Epidermal melanocyte (primary cell): ENCODE results near the gene FHL3.
A peak's percentile ranks its signal among the peaks of the same experiment; 100 is the strongest.
"Not testable (repeated sequence)": the region's sequence is repeated elsewhere in the genome, so short reads cannot be mapped to it uniquely, and the experiment has no call there.

Source experiments
- DNase-seq: peaks from one replicate; pipeline ENCODE4 v3.0.0; 2011; ENCODE audit warnings: low spot score; ENCODE audit not compliant: insufficient read length

Gene FHL3

GRCh38 chr1:38034871-38035270 lies 29.6 kb upstream of the FHL3 start:
- peak; percentile 3 for DNase-seq

GRCh38 chr1:38032992-38033391 lies 27.7 kb upstream of the FHL3 start:
- not testable (repeated sequence) for DNase-seq

DNA sequence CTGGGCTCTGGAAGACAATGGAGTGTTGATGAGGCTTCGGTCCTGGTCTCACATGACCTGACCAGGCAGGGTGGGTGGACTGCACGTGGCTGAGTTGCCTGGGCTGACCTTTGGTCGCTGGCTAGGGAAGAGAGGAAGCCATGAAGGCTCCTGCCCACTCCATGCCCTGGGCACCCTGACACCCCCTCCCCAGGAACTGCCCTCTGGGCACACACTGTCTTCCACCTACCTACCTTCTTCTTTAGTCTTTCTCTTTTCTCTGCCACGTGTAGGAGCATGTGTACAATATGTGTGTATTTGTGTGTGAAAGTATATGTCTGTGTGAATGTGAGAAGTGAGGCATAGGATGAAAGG lies 26.2 kb upstream of the FHL3 start:
- DNase-seq = peak; percentile 4

GRCh38 chr1:38030596-38031512 lies 25.5 kb upstream of the FHL3 start:
- DNase-seq = no peak

- DNase-seq = no peak
Measured at GRCh38 chr1:38029685-38030511, 24.6 kb upstream of the FHL3 start.

DNA sequence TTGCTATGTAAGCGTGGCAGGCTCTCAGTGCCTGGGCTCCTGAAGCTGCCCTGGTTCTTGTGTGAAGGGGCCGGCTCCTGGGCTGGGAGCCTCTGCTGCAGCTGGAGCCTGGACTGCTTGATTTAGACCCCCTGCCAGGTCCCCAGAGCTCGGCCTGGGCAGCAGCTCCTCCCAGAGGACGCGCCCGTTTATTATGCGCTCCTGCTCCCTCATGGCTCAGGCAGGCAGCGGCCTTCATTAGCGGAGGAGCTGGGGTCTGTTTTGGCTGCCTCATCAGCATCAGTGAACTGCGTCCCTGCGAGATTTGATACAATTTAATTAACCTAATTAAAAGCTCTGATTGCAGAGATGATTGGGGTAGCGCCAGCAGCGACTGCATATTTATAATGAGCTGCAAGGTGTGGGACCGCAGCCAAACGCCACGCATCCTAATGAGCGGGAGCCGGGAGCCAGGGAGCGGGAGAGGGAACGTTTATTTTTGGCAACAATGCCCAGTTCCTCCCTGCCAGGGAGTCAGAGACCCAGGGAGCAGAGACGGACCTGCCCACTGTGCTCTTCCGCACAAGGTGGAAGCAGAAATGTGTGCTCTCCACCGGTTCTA lies 23.9 kb upstream of the FHL3 start:
- no peak for DNase-seq

DNA sequence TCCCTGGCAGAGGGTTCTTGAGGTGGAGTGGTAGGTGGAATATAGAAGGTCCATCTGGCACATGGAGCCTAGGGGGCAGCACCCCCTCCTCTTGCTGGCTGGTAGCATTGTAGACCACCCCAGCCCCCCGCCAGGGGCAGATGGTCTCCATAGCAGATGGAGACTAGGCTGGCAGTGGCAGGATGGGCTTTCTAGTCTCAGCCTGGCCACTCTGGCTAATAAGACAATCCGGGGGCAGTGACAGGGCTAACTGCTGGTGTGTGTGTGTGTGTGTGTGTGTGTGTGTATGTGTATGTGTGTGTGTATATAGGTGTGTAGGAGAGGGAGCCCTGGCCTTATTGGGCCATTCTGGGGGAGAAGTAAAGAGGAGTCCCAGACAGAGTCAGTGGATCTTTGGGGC lies 23.4 kb upstream of the FHL3 start:
- no peak for DNase-seq

DNA sequence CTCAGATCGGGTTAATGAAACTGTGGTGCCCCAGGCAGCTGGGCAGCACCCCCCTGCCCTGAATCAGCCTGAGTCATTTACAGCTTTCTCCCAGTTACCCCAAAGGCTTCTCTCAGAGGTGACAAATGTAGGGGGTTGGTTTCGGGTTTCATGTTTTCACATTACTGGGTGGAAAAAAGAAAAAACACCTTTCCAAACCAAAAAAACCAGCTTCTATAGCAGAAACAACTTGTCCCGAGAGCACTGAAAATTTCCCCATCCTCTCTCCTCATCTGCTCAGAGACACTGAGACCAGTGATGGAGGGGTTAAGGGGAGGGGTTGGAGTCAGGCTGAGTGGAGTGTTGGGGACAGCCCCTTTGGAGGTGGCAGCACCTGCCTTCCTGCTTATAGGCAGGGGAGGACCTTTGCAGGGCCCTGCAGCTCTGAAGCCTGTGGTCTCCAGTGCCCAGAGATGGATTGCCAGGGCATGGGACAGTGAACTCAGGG lies 22.8 kb upstream of the FHL3 start:
- no peak for DNase-seq

GRCh38 chr1:38027201-38028104 lies 22.1 kb upstream of the FHL3 start:
- DNase-seq = no peak

DNA sequence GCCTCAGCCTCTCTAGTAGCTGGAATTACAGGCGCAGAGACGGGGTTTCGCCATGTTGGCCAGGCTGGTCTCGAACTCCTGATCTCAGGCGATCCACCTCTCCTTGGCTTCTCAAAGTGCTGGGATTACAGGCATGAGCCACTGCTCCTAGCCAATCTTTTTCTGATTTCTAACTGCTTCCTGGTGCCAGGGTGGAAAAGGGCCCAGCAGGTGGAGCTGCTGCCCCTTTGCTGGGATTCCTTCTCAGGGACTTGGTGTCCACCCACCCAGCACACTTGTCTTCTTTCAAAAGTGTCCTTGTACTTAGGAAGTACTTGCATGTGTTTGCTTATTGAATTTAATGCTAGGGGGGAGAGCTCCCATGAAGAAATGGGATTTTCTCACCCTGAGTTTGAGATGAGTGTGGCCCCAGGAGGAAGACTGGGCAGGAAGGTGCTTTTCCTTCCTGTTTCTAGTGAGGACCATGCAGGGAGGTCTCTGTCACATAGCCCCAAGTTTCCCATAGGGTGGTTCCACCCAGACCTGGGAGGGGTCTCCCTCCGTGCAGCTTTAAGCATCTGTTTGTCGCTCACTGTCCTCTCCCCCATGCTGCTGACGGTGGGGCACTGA lies 21.4 kb upstream of the FHL3 start:
- peak; percentile 58 for DNase-seq

DNA sequence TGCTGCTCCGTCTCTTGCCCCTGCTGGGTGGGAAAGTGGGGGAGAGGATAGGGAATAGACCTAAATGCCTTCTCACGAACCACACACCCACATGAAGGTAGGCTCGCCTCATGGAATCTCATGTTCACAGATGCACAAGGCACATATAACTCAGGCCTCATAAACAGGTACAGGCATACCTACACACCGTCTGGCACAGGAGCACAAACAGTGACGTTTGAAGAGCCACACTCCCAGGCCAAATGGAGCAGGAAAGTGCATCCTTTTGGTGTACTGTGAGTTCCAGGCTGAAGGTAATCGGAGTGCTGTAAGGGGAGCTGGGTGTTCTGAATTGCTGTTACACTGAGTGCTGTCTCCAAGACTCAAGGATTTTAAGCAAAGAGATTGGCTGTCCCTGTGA lies 20.4 kb upstream of the FHL3 start:
- no peak for DNase-seq

DNA sequence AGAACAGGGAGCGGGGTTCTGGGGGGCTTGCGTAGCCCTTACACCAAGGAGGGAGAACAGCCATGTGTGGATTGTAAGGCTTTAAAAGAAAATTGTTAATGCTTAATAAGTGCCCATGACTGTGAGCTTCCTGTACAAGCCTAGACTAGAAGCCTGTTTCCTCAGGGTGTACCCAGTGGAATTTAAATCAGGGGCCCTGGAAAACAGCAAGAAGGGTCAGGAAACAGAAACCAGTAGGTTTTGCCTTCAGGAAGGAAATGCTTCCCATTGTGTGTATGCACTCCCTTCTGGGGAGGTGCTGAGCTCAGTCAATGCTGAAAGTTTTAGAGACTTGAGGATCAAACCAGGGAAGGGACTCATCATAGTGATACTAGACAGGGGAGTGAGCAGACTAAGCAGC lies 19.9 kb upstream of the FHL3 start:
- no peak for DNase-seq

GRCh38 chr1:38022810-38023209 lies 17.5 kb upstream of the FHL3 start:
- no peak for DNase-seq

DNA sequence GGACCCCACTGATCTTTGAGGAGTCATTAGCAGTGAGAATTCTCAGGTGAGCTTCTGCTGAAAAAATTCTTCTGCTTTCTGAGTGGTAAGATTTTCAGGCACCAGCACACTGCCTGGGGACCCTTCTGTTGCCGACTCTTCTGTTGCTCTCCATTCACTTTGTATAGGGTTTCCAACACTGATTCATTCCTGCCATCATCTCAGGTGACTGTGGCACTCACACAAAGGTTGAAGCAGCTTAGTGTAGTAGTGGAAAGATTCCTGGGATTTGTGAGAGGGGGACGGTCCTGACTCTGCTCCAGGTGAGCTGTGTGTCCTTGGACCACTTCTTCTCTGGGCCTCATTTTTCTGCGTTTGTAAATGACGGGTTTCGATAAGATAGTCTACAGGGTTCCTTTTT lies 16.7 kb upstream of the FHL3 start:
- DNase-seq = no peak

DNA sequence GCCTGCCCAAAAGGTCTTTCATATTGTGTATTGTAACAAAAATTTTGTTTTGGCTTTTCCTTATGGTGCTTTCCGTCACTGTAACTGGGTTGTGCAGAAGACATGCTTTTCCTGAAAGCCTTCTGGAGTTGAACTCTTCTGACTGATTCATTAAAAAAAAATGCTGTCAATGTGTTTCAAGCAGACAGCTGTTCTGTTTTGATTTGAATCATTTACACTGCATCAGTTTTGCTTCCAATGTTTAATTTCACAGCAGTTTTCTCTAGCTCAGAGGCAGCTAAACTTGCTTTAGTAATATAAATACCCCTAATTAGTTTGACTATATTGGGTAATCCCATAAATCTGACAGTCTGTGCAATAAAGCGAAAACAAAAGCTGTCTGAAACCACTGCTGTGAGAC lies 15.1 kb upstream of the FHL3 start:
- DNase-seq = no peak

DNA sequence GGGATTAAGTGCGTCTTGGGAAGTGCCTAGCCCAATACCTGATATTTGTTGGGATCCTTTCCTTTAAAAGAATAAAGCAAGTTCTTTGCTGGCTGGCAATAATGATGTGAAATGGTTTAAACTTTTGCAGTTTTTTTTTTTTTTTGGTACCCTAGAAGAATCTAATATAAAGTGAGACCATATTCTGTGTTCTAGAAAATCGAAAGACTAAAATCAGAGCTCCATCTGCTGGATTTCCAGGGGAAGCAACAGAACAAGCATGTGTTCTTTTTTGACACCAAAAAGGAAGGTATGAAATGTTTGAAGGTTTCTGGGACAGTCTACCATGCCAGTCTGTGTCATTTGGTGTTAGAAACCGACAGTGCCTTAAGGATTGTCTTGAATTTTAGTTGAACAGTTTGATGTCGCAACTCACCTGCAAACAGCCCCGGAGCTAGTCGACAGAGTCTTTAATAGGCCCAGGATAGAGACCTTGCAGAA lies 13.6 kb upstream of the FHL3 start:
- DNase-seq = no peak

- DNase-seq = no peak
Measured at GRCh38 chr1:38015978-38016725, 10.8 kb upstream of the FHL3 start.

GRCh38 chr1:38014724-38015424 lies 9.6 kb upstream of the FHL3 start:
- no peak for DNase-seq

- DNase-seq = no peak
Measured at GRCh38 chr1:38014171-38014570, 8.9 kb upstream of the FHL3 start.
